Stimulated activated CD4-positive, alpha-beta T cell treated with anti-CD3 and anti-CD28 coated beads, Interleukin-12 subunit alpha, Interleukin-12 subunit beta, amount 100 ng/mL, for 24 hours (primary cell): ENCODE data around the gene KLK11.
"Not testable (repeated sequence)": the region's sequence is repeated elsewhere in the genome, so short reads cannot be mapped to it uniquely, and the experiment has no call there.

ENCODE experiments used
- DNase-seq, 2 experiments: peaks; one replicate each; pipeline ENCODE4 v3.0.0-alpha.2; 2020; ENCODE audit warnings: low read depth in 2 of 2

Gene KLK11

GRCh38 chr19:51005248-51005647, 21.2 kb downstream of the KLK11 start:
- DNase-seq, result no peak

DNA sequence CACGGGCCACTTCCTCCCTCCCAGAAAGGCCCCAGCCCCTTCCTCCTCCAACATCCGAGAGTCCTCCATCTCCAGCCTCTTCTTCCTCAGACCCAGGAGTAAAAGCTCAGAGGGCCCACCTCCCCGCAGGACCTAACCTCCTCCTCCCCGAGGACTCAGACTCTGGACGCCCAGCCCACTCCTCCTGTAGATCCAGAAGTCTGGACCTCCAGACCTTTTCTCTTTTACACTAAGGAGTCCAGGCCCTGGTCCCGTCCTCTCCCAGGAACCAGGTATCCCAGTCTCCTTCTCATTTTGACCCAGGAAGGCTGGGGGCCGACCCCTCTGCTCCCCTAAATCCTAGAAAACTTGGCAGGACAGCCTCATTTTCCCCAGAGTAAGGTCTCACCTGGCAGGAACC, 23.1 kb downstream of the KLK11 start:
- DNase-seq, result no peak

GRCh38 chr19:51002542-51003311, 23.7 kb downstream of the KLK11 start:
- DNase-seq, result no peak

DNA sequence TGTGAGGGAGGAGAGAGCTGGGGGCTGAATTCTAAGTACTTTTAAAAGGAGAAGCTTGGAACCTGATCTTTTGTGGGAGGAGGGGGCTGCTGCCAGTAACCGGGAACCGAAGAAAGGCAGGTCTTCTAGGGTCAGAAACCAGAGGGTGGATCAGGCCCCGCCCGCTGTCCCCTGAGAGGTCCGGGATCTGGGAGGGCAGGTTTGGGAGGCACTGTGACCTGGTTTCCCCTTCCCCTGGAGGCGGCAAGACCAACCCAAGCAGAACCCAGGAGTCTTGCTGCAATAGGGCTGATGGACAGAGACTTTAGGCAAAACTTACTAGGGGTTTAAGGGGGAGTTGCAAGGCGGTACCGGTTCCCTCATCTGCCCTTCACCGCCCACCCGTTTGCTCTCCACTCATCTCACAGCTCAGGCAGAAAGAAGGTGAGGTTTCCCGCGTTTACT, 24.3 kb downstream of the KLK11 start:
- DNase-seq, result no peak

- DNase-seq, result no peak
Measured at GRCh38 chr19:51001515-51001914, 24.9 kb downstream of the KLK11 start, which contains the start of gene KLK8. TSS of gene KLK8 (minus strand) at chr19:51001604. CDS start at chr19:51001167, 437 bp downstream.

DNA sequence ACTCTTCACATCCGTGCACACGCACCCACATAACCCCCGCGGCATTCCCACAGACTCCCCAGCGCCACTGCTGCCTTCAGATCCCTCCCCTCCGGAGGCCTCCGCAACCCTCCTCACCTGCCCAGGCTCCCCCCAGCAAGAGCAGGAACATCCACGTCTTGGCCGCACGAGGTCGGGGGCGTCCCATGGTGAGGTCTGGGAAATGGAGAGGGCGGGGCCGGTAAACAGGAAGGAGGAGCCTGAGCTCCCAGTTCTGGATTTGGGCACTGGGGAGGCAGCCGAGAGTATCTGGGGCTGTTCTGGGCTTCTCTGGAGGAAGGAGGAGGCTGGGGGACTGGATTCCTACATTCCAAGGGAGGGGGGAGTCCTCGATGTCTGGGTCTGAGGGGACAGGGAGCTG, 25.4 kb downstream of the KLK11 start:
- DNase-seq, result no peak

- no peak for DNase-seq
Measured at GRCh38 chr19:51000426-51000825, 26.0 kb downstream of the KLK11 start.

DNA sequence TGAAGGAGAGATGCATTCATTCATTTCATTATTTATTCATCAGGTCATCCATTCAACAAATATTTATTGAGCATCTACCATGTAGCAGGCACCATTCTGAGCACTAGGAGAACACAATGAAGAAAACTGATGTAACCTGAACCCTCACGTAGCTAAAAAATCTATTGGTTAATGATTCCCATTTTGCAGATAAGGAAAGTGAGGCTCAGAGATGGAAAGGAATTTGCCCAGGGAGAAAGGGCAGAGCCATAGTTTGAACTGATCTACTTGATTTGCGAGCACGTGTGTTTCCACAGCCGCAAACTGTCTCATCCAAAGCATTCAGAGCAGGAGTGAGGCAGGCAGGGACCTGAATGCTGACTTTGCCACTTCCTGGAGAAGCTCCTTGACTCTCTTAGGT, 27.7 kb downstream of the KLK11 start:
- no peak for DNase-seq

DNA sequence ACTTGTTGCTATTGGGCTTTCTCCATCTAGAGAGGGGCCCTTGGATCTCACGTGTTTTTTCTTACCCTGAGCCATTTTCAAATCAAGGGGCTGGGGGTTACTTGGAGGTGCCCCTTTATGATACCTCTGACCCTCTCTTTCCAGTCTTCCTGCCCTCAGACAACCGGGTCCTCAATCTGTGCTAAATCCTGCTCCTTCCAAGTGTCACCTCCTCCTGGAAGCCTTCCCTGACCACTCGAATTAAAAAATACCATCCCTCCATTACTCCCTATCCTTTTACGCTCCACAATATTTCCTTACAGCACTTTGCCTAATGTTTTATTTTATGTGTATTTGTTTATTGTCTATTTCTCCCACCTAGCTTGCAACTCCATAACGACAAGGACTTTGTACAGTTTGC, 28.4 kb downstream of the KLK11 start:
- DNase-seq, result no peak

GRCh38 chr19:50994129-50994528, 32.3 kb downstream of the KLK11 start:
- DNase-seq, result no peak

- DNase-seq, result no peak
Measured at GRCh38 chr19:50992666-50993035, 33.8 kb downstream of the KLK11 start.

DNA sequence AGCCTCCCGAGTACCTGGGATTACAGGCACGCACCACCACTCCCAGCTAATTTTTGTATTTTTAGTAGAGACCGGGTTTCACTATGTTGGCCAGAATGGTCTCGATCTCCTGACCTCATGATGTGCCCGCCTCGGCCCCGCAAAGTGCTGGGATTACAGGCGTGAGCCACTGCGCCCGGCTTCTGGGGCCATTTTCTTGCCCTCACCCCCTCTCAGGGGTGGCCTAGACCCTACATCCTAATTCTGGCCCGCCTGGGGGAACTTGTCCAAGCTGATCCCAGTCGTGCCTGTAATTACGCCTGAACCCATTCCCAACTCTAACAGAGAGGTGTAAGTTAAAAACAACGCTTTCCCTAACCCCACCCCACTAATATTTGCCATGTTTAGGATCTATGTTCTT, 42.0 kb downstream of the KLK11 start:
- DNase-seq, result not testable (repeated sequence)

DNA sequence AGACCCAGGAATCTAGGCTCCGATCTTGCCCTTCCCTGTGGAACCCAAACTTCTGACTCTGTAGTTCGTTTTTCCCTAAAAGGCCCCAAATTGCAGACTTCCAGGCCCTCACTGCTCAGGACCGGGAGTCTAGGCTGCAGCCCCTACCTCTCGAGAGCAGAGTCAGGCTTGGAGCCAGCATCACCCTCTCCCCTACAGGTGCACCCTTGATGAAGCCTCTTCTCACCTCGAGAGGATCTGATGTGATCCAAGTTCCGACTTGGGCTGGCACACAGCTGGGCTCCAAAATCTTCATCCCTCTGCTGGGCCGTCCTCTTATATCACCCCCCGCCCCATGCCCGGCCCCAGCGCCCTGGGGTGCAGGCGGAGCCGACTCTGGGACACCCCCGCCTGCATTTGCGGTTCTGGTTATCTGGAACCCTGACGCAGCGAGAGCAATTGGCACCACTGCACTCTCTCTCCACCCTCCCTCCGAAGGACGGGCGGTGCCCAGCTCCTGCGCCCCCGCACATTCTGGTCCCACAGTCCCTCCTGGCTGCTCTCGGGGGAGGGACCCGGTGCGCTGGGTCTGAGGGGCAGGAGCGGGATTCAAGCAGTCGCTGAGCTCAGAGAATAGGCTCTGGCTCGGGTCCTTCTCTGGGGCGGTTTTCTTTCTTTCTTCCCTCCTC, 42.7 kb downstream of the KLK11 start, which contains the start of gene KLK7:
KLK7 (minus strand) TSS at position 293 of the 668 bp plus-strand sequence. CDS start 1,518 bp downstream, outside the sequence.
- DNase-seq, result no peak

DNA sequence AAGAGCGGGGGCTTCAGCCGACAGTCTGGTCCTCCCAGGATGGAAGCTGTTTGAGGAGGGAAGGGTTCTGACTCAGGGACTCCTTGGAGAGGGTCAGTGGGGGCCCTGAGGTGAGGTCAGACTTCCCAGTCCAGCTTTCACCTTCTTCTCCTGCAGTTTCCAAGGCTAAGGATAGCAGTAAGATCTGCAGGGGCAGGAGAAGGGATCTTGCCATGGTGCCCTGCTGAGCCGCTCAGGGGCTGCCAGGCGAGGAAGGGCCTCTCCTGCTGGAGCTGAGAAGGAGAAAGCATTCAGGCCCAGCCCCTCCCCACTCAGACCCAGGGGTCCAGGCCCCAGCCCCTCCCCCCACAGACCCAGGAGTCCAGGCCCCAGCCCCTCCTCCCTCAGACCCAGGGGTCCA, 44.2 kb downstream of the KLK11 start:
- no peak for DNase-seq

DNA sequence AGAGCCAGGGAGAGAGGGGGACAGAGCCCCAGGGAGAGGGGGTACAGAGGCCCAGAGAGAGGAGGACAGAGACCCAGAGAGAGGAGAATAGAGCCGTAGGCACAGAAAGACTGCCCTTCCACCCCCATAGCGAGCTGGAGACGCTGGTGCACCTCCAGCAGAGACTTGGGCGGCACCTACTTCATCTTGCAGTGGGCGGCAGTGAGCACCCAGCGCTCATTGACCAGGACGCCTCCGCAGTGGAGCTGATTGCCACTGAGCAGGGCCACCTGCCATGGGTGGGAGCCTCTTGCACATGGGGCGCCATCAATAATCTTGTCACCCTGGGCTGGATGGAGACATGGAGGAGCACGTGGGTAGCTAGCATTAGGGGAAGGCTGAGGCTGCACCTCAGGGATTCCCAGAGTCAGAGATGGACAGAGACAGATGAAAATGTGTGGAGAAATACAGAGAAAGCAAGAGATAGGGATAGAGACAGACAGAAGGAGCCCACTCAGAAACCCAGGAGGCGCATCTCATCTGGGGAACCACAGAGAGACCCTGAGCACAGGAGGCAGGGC, 44.7 kb downstream of the KLK11 start:
- no peak for DNase-seq

DNA sequence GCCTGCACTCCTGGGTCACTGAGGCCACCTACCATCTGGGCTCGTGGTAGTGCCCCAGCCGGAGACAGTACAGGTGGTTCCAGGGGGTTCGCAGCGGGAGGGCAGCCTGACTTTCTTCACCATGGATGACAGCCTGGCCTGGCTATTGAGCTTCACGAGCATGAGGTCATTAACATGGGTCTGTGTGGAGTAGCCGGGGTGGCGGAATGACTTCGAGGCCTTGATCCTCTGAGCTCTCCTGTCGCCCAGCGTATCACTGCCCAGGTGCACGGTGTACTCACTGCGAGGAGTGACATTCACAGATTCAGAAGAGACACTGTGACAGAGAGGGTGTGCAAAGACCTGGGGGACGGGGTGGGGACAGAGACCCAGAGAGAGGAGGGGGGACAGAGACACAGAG, 46.2 kb downstream of the KLK11 start:
- no peak for DNase-seq

- DNase-seq, result no peak
Measured at GRCh38 chr19:50979758-50980157, 46.7 kb downstream of the KLK11 start.

DNA sequence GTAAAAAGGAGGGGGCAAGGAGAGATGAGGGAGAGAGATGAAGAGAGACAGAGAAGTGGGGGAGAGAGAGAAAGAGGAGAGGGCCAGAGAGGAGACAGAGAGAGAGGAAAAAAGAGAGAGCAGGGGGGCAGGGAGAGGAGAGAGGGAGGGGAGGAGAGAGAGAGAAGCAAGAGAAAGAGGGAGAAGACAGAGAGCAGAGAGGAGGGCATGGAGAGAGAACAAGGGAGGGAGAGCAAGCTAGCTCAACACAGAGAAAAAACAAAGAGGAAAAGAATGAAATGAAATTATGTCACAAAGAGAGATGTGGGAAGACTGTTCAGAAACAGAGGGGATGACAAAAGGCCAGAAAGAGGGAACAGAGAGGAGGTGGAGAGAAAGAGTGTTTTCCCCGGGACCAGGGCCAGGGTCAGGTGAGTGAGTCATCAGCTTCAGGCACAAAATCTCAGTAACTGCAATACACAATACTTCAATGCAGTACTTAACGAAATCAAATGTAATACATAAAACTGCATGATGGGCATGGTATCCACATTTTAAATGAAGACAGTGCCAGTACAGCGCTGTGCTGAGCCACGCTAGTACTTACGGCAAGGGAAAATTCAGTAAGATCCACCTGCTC, 47.5 kb downstream of the KLK11 start:
- DNase-seq, result no peak

DNA sequence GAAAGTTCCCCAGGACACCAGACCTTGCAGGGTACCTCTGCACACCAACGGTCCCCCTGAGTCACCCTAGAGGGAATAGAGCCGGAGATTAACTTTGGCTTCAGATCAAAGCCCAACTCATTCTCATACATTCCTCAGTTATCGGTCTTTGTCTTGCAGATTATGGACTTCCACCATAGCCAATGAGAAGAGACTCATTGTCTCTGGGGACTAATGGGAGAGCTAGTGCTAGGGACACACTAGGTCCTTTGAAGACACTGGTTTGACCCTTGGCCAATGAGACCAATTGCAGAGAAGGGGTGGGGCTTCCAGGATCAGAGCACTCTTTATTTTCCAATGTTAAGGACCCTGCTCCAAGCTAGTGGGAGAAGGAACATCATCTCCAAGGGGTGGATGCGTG, 48.8 kb downstream of the KLK11 start:
- no peak for DNase-seq

GRCh38 chr19:50975766-50976165, 50.6 kb downstream of the KLK11 start:
- no peak for DNase-seq

DNA sequence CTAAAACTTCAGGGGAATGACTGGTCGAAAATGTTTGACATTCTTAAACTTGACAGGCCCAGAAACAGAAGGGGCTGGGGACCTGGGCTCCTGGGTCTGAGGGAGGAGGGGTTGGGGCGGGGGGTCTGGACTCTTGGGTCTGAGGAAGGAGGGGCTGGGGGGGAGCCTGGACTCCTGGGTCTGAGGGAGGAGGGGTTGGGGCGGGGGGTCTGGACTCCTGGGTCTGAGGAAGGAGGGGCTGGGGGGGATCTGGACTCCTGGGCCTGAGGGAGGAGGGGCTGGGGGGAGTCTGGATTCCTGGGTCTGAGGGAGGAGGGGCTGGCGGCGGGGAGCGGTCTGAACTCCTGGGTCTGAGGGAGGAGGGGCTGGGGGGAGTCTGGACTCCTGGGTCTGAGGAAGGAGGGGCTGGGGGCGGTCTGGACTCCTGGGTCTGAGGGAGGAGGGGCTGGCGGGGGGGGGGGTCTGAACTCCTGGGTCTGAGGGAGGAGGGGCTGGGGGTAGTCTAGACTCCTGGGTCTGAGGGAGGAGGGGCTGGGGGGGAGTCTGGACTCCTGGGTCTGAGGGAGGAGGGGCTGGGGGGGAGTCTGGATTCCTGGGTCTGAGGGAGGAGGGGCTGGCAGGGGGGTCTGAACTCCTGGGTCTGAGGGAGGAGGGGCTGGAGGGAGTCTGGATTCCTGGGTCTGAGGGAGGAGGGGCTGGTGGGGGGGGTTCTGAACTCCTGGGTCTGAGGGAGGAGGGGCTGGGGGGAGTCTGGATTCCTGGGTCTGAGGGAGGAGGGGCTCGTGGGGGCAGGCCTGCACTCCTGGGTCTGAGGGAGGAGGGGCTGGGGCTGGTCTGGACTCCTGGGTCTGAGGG, 51.5 kb downstream of the KLK11 start:
- DNase-seq, result no peak
